OCI-M2 (cell line): Measurements from ENCODE around the gene WNT3A.

Experiments used
- DNase-seq: peaks from one replicate; lab custom pipeline; 2025; ENCODE audit not compliant: unreplicated experiment; lab: John Stamatoyannopoulos, UW

WNT3A gene

DNA sequence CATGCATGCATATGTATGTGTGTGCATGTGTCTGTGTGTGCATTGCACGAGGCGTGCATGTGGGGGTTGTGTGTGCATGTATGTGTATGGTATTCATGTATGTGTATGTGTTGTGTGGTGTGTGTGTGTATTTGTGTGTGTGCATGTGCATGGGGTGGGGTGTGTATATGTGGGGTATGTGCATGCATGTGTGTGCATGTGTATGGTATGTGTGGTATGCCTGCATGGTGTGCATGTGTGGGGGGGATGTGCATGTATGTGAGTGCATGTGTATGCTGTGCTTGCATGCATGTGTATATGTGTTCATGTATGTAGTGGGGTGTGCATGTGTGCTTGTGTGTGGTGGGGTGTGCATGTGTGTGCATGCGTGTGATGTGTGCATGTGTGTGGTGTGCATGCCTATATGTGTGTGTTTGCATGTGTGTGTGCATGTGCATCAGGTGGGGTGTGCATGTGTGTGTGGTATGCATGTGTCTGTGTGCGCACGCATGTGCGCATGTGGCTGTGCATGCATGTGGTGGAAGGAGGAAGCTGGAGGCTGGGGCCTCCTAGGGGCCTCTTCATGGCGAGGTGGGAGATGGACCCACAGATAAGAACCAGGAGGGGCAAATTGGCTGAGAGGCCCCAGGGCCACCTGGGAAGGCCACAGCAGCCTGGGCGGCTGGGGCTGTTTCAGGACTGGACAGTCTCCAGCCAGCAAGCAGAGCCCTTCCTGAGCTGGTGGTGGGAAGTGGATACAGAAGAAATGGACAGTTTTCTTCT, 39.8 kb downstream of the WNT3A start:
- no peak for DNase-seq

DNA sequence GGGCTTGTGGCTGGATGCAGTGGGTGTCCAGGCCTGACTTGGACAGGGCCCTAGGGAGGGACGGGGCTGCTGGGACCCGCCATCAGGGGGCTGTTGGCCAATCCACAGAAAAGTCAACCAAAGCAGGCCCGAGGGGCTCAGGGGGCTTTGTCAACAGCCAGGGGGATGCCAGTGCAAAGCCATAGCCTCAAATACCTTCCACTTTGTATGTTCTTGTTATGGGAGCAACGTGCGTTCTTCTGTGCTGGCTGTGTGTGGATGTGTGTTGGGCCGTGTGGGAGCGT, 40.3 kb downstream of the WNT3A start:
- no peak for DNase-seq

DNA sequence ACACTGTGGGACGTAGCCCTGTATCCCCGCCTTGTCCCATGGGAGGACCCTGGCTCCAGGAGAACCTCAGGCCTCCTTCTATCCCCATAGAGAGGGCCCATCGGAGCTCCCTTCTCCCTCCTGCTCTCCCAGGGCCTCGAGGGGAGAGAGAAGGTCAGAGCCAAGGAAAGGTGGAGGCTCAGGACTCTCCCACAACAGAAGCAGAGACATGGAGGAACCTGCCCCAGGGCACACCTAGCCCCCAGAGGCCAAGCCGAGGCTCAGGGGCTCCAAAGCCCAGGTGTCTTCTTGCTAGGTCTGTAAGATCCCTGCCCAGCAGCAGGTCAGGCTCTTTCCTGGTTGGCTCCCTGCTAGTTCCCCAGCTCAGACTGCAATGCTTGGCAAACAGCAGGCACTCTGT, 41.3 kb downstream of the WNT3A start:
- no peak for DNase-seq

DNA sequence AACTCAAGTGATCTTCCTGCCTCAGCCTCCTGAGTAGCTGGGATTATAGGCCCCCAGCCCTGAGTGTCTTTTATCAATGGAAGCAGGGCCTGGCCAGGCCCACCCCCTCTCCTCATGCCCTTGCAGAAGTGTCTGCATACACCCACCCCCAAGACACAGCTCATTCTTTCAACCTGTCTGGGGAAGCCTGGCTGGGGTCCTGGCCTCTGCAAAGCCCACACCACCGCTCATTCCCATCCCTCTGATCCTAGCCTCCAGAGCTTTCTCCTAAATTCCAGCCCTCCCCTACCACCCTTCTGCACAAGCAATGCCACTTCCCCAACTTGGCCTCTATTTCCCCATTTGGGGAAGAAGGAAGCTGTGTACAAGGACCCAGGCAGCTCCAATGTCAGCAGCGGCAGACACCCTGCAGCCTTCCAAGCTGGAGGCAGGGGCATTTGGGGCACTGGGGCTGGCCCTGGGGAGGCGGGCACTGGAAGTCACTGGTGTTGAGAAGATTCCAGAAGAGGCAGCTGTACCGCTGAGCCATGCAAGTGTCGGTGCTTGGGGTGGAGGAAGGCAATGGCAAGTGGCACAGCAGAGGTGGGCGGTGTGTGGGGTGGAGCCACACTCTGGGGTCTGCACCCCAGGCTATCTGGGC, 42.0 kb downstream of the WNT3A start:
- no peak for DNase-seq

DNA sequence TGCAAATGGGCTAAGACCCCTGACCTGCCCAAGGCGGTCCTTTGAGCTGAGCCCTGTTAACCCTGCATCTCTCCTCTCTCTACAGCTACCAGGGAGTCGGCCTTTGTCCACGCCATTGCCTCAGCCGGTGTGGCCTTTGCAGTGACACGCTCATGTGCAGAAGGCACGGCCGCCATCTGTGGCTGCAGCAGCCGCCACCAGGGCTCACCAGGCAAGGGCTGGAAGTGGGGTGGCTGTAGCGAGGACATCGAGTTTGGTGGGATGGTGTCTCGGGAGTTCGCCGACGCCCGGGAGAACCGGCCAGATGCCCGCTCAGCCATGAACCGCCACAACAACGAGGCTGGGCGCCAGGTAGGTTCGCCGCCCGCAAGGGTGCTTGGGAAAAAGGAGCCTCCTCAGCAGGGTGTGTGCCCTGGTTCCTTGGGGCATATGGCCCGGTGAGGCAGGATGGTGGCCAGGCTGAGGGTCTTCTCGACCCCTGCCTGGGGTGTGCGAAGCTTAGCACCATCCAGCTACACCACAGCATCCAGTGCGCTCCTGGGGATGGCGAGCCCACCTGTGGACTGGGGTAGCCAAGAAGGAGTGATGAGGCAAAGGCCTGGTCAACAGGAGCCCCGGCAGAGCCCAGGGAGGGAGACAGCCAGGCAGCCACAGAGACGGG, 43.9 kb downstream of the WNT3A start:
- DNase-seq: no peak

DNA sequence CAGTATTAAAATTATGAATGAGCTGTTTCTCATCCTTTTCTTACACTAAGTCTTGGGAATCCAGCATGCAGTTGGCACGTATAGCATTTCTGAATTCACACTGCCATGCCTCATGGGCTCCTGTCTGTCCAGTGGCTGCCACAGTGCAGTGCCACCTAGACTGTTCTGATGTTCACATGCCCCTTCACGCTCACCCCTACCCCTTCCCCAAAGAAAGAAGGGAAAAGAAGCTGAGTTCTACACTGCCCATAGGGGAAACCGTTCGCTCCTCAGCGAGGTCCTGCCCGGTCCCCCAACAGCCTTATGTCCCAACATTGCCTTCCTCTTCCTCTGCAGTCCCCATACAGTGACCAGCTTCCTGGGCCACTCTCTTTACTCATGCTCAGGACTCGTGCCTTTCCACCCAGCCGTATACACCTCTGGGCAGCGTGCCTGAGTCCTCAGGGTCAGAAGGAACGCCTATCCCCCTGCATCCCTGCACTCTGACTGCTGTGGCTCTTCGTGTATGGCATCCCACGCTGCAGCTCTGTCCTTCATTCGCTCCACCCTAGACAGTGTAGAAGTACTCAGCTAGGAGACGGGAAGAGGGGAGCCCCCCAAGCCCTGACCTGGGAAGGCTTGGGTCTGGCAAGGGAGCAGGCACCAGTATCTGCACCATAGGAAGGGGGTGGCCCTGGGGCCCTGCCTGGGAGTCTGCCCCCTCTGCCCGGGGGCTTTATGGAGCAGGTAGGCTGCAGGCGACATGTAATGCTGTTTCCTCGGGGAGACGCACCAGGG, 51.6 kb downstream of the WNT3A start:
- DNase-seq: no peak

DNA sequence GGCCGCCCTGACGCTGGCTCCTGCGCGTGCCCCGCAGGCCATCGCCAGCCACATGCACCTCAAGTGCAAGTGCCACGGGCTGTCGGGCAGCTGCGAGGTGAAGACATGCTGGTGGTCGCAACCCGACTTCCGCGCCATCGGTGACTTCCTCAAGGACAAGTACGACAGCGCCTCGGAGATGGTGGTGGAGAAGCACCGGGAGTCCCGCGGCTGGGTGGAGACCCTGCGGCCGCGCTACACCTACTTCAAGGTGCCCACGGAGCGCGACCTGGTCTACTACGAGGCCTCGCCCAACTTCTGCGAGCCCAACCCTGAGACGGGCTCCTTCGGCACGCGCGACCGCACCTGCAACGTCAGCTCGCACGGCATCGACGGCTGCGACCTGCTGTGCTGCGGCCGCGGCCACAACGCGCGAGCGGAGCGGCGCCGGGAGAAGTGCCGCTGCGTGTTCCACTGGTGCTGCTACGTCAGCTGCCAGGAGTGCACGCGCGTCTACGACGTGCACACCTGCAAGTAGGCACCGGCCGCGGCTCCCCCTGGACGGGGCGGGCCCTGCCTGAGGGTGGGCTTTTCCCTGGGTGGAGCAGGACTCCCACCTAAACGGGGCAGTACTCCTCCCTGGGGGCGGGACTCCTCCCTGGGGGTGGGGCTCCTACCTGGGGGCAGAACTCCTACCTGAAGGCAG, 52.3 kb downstream of the WNT3A start:
- DNase-seq: no peak

DNA sequence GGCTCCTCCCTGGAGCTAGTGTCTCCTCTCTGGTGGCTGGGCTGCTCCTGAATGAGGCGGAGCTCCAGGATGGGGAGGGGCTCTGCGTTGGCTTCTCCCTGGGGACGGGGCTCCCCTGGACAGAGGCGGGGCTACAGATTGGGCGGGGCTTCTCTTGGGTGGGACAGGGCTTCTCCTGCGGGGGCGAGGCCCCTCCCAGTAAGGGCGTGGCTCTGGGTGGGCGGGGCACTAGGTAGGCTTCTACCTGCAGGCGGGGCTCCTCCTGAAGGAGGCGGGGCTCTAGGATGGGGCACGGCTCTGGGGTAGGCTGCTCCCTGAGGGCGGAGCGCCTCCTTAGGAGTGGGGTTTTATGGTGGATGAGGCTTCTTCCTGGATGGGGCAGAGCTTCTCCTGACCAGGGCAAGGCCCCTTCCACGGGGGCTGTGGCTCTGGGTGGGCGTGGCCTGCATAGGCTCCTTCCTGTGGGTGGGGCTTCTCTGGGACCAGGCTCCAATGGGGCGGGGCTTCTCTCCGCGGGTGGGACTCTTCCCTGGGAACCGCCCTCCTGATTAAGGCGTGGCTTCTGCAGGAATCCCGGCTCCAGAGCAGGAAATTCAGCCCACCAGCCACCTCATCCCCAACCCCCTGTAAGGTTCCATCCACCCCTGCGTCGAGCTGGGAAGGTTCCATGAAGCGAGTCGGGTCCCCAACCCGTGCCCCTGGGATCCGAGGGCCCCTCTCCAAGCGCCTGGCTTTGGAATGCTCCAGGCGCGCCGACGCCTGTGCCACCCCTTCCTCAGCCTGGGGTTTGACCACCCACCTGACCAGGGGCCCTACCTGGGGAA, 53.0 kb downstream of the WNT3A start:
- no peak for DNase-seq

DNA sequence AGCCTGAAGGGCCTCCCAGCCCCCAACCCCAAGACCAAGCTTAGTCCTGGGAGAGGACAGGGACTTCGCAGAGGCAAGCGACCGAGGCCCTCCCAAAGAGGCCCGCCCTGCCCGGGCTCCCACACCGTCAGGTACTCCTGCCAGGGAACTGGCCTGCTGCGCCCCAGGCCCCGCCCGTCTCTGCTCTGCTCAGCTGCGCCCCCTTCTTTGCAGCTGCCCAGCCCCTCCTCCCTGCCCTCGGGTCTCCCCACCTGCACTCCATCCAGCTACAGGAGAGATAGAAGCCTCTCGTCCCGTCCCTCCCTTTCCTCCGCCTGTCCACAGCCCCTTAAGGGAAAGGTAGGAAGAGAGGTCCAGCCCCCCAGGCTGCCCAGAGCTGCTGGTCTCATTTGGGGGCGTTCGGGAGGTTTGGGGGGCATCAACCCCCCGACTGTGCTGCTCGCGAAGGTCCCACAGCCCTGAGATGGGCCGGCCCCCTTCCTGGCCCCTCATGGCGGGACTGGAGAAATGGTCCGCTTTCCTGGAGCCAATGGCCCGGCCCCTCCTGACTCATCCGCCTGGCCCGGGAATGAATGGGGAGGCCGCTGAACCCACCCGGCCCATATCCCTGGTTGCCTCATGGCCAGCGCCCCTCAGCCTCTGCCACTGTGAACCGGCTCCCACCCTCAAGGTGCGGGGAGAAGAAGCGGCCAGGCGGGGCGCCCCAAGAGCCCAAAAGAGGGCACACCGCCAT, 53.8 kb downstream of the WNT3A start:
- DNase-seq: no peak

DNA sequence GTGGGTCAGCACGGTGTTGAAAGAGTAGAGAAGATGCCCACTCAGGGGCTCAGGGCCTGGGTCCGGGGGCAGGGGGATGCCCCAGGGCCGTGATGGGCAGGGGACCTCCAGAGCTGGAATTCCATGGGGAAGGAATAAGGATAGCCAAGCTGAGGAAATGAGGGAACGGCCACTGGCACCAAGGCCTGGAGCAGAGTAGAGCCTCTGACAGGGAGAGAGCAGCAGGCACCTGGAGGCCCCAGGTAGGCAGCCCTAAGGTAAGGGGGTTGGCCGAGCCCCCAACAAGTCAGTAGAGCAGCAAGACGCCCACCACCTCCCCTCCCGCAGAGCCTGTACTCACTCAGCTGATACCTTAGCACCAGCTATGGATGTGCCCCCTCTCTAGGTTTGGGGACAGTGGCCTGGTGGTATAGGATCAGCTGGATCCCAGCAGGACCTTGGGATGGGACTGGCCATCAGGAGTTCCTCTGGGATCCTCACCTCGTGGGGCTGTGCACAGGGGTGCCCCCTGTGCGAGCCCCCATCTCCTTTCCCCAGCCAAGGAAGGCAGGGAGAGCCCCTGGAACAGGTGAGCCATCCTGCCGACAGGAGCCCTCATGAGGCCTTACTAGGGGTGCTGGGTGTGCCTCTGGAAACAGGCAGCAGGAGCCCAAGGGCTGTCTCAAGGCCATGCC, 54.8 kb downstream of the WNT3A start:
- DNase-seq: no peak

DNA sequence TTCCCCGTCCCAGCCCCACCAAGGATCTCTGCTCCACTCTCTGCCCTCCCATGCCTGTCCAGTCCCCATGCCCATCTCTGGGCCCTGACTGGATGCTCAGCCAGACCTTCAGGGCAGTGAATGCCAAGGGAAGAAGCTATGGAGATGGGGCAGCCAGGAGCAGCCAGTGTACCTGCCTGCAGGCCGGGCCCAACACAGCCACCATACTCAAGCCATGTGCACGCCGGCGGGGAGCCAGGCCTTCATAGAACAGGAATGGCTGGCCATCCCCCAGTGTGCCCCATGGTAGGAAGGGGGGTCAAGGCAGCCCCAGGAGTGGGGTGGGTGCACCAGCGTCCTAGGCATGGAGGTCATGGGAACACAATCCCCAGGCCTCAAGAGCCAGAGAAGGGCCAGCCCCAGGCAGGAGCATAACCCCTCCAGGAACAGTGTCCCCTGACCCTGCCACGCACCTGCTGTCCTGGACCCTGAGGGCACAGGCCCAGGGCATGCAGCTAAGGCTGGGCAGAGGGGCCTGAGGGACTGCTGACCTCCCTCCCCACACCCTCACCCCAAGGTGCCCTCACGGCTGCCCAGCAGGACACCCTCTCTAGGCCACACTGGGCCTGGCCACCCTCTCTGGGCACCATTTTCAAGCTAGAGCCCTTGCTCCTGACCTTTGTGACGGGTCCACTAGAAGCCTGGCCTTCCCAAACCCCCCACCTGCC, 55.4 kb downstream of the WNT3A start:
- DNase-seq: no peak

DNA sequence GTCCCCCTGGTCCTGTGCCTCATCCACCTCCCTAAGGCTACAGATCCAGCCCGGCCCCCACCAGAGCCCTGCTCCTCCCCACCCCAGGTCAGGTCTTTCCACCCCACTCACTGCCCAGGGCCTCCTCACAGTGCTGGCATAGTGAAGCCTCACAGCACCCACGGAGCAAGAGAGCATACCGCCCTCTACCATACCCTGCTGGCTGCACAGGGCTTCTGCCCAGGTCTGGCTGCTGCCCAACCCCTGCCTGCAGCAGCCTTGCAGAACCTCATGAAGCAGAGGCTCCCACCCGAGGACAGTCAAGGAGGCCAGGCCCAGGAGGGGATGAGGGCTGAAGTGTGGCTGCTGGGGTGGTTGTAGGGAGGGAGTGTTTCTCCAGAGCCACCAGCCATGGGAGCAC, 56.0 kb downstream of the WNT3A start:
- DNase-seq: no peak

DNA sequence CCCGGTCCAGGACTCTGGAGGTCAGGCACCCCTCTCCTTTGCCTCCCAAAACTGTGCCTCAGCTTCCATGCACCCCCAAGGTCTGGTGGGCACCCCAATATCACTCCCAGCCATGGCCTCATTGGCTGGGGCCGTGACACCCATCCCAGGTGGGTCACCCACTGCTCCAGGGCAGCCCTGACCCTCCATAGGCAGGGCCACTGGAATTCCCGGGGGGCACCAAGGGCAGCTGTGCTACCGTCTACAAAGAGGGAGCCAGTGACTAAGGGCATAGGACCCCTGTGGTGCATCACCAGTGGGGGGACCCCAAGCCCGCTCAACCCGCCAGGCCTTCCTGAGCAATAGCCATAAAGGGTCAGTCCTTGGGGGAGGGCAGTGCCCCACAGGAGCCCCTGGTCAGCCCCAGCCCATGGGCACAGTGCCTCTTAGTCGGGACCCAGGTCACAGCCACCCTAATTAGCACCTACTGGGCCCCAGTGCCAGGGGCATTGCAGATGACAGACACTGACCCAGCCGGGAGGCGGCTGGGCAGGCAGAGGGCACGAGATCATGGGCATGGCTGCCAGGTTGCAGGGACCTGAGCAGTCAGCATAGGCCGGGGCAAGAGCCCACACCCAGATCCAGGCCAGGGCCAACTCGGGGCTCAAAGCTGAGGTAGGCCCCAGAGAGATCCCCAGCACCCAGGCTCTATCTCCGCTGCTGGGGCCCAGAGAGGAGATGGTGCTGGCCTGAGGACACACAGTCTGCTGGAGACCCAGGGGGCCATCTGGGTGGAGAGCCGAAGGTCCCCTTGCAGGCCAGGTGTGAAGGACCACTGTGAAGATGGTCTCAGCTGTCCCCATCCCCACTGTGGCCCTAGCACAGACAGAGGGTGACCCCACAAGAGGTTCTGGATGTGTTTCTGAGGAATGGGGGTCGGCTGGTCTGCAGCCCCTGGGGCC, 56.7 kb downstream of the WNT3A start:
- DNase-seq: no peak

DNA sequence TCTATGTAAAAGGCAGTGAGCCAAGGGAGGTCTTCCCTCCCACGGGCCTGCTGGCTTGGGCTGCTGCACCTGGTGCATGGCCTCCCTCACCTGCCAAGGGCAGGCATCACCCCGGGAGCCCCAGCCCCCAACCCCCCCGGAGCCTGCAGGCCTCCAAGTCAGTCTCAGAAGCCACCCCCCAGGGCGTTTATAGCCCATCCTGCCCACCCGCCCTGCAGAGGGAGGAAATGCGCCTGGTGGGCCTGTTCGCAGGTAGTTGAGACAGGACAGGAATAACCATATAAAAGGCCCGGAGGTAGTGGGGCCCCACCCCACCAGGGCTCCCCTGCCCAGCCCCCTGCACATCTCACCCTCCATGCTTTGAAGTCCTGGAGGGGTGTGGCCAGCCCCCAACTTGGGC, 57.5 kb downstream of the WNT3A start:
- DNase-seq: no peak

DNA sequence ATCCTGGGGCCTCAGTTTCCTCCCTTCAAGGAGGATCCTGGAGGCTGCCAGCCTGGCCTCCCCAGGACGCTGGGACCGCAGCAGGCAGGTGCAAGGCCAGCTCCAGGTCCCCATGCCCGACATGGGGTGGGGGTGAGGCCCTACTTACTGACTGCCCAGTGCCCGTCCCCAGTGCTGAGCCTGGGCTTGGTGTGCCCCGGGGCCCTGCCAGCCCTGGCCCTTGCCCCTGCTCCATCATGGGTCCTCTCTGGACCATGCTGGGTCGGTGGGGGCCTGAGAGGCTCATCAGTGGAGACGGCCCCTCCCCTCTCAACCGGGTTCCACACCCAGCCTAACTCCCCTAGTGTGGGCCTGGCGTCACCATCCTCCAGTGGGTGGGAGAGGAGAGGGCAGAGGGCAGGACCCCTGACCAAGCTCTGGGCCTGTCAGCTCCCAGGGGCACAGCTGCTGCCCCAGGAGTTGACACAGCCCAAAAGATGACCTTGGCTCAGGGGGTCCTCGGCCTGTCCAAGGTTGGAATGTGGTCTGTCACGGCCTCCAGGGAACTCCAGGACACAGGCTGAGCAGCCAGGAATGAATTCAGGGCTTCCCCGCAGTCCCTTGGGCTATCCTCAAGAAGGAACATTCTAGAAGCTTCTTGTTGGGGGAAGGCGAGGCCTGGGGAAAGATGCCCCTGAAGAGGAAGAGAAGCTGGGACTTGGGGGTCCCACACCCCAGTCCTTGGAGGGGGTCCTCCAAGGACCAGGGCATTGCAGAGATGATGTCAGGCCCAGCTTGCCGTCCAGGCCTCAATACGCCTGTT, 58.1 kb downstream of the WNT3A start:
- DNase-seq: no peak

DNA sequence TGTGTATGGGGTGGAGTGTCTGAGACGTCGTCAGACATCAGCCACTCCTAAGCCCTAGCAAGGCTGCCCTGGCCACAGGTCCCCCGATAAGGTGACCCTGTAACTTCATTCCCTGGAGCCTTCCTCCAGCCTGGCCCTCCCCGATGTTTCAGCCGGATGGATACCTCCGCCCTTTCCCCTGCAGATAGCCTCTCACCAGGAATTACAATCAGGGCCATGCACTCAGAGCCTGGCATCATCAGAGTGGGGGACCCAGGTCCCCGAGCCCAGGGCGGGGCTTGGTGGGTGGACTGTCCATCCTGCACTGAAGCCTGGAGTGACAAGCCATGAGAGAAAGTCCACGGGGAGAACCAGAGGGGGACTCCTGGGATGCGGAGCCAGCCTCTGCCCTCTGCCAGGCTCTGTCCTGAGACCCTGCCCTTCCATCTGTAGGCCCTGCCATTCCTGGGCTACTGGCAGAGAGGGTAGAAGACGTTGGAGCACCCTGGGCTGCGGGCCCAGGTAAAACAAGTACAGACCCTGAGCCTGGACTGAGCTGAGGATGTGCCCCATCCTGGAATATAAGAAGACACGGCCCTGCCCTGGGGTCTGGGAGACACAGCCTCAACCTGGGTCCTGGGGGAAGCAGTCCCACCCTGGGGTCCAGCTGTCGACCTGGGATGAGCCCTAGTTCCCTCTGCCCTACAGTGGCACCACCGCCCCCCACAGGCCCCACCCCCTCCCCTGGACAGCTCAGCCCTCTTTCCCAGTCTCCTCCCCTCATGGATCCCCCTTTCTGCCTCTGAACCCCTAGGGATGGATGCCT, 58.9 kb downstream of the WNT3A start:
- no peak for DNase-seq
